Adipocyte (in vitro differentiated cells): Measurements from ENCODE around the gene RBM26.

Experiments used
- DNase-seq: peaks from one replicate; pipeline ENCODE4 v3.0.0-alpha.2; 2015; ENCODE audit warnings: low read depth
- H3K27me3 ChIP-seq: replicated peaks from 2 replicates; pipeline ENCODE4 v1.7.0; 2013; ENCODE audit warnings: mild to moderate bottlenecking, low read length, moderate library complexity; ENCODE audit not compliant: control insufficient read depth, insufficient read depth
- H3K36me3 ChIP-seq: 2 replicates; pipeline ENCODE4 v1.7.0; 2013; ENCODE audit warnings: low read length, mild to moderate bottlenecking, moderate library complexity; ENCODE audit not compliant: control insufficient read depth, insufficient read depth, severe bottlenecking
- H3K4me1 ChIP-seq: 2 replicates; pipeline ENCODE4 v1.7.0; 2013; ENCODE audit warnings: mild to moderate bottlenecking, low read length, moderate library complexity; ENCODE audit not compliant: control insufficient read depth, insufficient read depth
- H3K4me3 ChIP-seq: 2 replicates; pipeline ENCODE4 v1.7.0; 2013; ENCODE audit warnings: mild to moderate bottlenecking, low read length, moderate library complexity
- H3K9ac ChIP-seq: 2 replicates; pipeline ENCODE4 v1.7.0; 2013; ENCODE audit warnings: mild to moderate bottlenecking, low read length, moderate library complexity
- H3K9me3 ChIP-seq: 2 replicates; pipeline ENCODE4 v1.7.0; 2013; ENCODE audit warnings: mild to moderate bottlenecking, low read length, moderate library complexity; ENCODE audit not compliant: control insufficient read depth

RBM26 gene

GRCh38 chr13:79270859-79271258, 135.2 kb downstream of the RBM26 start:
- Histone ChIP-seq H3K27me3 (no peaks in the 10 kb centered on the region), H3K36me3 (no peaks in the 10 kb centered on the region), H3K4me1 (no peaks in the 10 kb centered on the region), H3K9me3 (peaks cover 9% of the 10 kb centered on the region), H3K9ac (no peak overlapping the region), H3K4me3 (no peak overlapping the region)
- no peak for DNase-seq
